K562 (cell line): ENCODE data around the gene FGF22. TPM values are rescaled to one million over a fixed set of nuclear protein-coding genes. Genes with fewer than 3 reads are reported as not detected.

Experiments
- ATAC-seq: fragments of 200-7000 bp; cut with Tn5 transposase; 3 replicates; pipeline ENCODE4 v1.9.1; 2020; ENCODE audit warnings: moderate library complexity
- BruUV-seq: library from RNA; stranded (reverse); fragments of 400-500 nt; replicated peaks from 2 replicates; lab custom pipeline; 2021; lab: Mats Ljungman, UMichigan
- CTCF ChIA-PET: fragments of 300-600 bp; formaldehyde crosslinking; extraction: SDS; loops from one replicate; lab custom pipeline; 2021; ENCODE audit warnings: low intra/inter-chr PET ratio; lab: Yijun Ruan, JAX
- POLR2A ChIA-PET: fragments of 300-600, 350-650 bp; sonication (Branson Sonifier 250); formaldehyde crosslinking; extraction: SDS; loops from one replicate; lab custom pipeline; 2021; ENCODE audit warnings: antibody characterized with exemption, inconsistent platforms; lab: Yijun Ruan, JAX
- DNase-seq, 4 experiments: peaks; one replicate each; pipeline versions ENCODE4 v3.0.0 to v3.0.0-alpha.2; 2011 to 2018; ENCODE audit warnings: low spot score in 3 of 4, mixed read lengths in 3 of 4; ENCODE audit errors: extremely low read depth in 1 of 4
- FAIRE-seq: peaks from 2 replicates; lab custom pipeline; 2011; peaks lifted over from hg19 to GRCh38; lab: Jason Lieb, UNC
- H2AFZ ChIP-seq: 2 replicates; pipeline ENCODE4 v1.6.0; 2011; ENCODE audit warnings: low read depth, low read length, control low read depth, inconsistent platforms
- H3K27ac ChIP-seq: fragments of 200-600 bp; 3 replicates; pipeline ENCODE4 v1.8.0; 2011; ENCODE audit warnings: low read depth, mild to moderate bottlenecking, control low read depth, inconsistent platforms, low read length, moderate library complexity, mixed read lengths; ENCODE audit errors: extremely low read depth
- H3K27me3 ChIP-seq, 2 experiments: fragments of 300-600 bp in 1 of 2; 2 replicates in 1 of 2; 3 replicates in 1 of 2; pipeline versions ENCODE4 v1.6.0 to v1.8.0; 2011; ENCODE audit warnings: inconsistent platforms in 2 of 2, low read length in 2 of 2, mild to moderate bottlenecking in 1 of 2, mixed read lengths in 1 of 2, moderate library complexity in 1 of 2; ENCODE audit not compliant: control insufficient read depth in 2 of 2, insufficient read depth in 2 of 2
- H3K36me3 ChIP-seq: fragments of 300-600 bp; 3 replicates; pipeline ENCODE4 v1.8.0; 2011; ENCODE audit warnings: mild to moderate bottlenecking, low read length, inconsistent platforms; ENCODE audit not compliant: control insufficient read depth, insufficient read depth
- H3K4me1 ChIP-seq, 2 experiments: fragments of 200-600 bp in 1 of 2; replicated peaks in 1 of 2; 2 replicates in 1 of 2; 3 replicates in 1 of 2; pipeline versions ENCODE4 v1.5.1 to v1.8.0; 2011; ENCODE audit warnings: inconsistent platforms in 2 of 2, low read length in 2 of 2, mild to moderate bottlenecking in 1 of 2, mixed read lengths in 1 of 2, moderate library complexity in 1 of 2; ENCODE audit not compliant: control insufficient read depth in 2 of 2, insufficient read depth in 2 of 2
- H3K4me2 ChIP-seq: 2 replicates; pipeline ENCODE4 v1.6.1; 2011; ENCODE audit warnings: low read length, control low read depth, inconsistent platforms, mixed read lengths; ENCODE audit not compliant: insufficient read depth
- H3K4me3 ChIP-seq: fragments of 200-600 bp; sonication (generic), shearing (Covaris generic); 2 replicates; pipeline ENCODE4 v1.5.1; 2016; ENCODE audit warnings: control low read depth, inconsistent platforms
- H3K79me2 ChIP-seq: fragments of 200-600 bp; 3 replicates; pipeline ENCODE4 v1.8.0; 2011; ENCODE audit warnings: low read length, inconsistent platforms; ENCODE audit not compliant: control insufficient read depth, insufficient read depth
- H3K9ac ChIP-seq, 2 experiments: 2 replicates each; pipeline versions ENCODE4 v1.6.0 to v1.6.1; 2011; ENCODE audit warnings: low read depth in 2 of 2, low read length in 2 of 2, control low read depth in 1 of 2, inconsistent platforms in 1 of 2, mild to moderate bottlenecking in 1 of 2, mixed read lengths in 1 of 2; ENCODE audit not compliant: insufficient read depth in 1 of 2
- H3K9me1 ChIP-seq: one replicate; pipeline ENCODE4 v1.6.0; 2011; ENCODE audit warnings: inconsistent platforms, mild to moderate bottlenecking, low read length, moderate library complexity; ENCODE audit not compliant: control insufficient read depth, insufficient read depth
- H3K9me3 ChIP-seq: replicated peaks from 2 replicates; pipeline ENCODE4 v1.5.1; 2011; ENCODE audit warnings: low read depth, low read length, inconsistent platforms; ENCODE audit not compliant: control insufficient read depth, insufficient read depth
- H4K20me1 ChIP-seq: replicated peaks from 2 replicates; pipeline ENCODE4 v1.6.1; 2011; ENCODE audit warnings: low read length, inconsistent platforms, mixed read lengths; ENCODE audit not compliant: control insufficient read depth, insufficient read depth
- FUS ChIP-seq: fragments of 200-400 bp; formaldehyde crosslinking; optimal IDR thresholded peaks from 2 replicates; pipeline ENCODE3; 2017; ENCODE audit warnings: low read depth, low read length
- HMBOX1 ChIP-seq: sonication (generic); IDR thresholded peaks from 2 replicates; pipeline ENCODE4 v1.6.1; 2016
- MCM2 ChIP-seq: fragments of 450-650 bp; IDR thresholded peaks from 2 replicates; pipeline ENCODE4 v1.6.1; 2017; ENCODE audit warnings: low read depth, mild to moderate bottlenecking
- MEIS2 ChIP-seq: fragments of 450-650 bp; IDR thresholded peaks from 2 replicates; pipeline ENCODE4 v1.6.1; 2014; ENCODE audit warnings: mild to moderate bottlenecking; ENCODE audit not compliant: partially characterized antibody
- MYC ChIP-seq, 2 experiments: fragments of 250-450 bp in 1 of 2; sonication (Bioruptor Pico) in 1 of 2; IDR thresholded peaks; 2 replicates each; pipeline versions ENCODE4 v1.5.1 to v1.6.1; 2012 to 2021; ENCODE audit warnings: low read depth in 2 of 2, borderline replicate concordance in 1 of 2, improper control_type of control experiment in 1 of 2, low read length in 1 of 2, mild to moderate bottlenecking in 1 of 2, moderate library complexity in 1 of 2
- NONO ChIP-seq, 2 experiments: fragments of 200-400 bp in 1 of 2; fragments of 450-650 bp in 1 of 2; formaldehyde crosslinking in 1 of 2; IDR thresholded peaks; 2 replicates each; pipeline ENCODE4 v1.6.1; 2017; ENCODE audit warnings: low read depth in 2 of 2, mild to moderate bottlenecking in 2 of 2, moderate library complexity in 2 of 2, low read length in 1 of 2
- PTBP1 ChIP-seq: fragments of 200-400 bp; formaldehyde crosslinking; IDR thresholded peaks from 2 replicates; pipeline ENCODE4 v1.6.1; 2017; ENCODE audit warnings: low read depth, low read length
- RFX1 ChIP-seq: fragments of 450-650 bp; IDR thresholded peaks from 2 replicates; pipeline ENCODE4 v1.6.1; 2016; ENCODE audit warnings: mild to moderate bottlenecking, moderate library complexity
- RFX5 ChIP-seq: IDR thresholded peaks from 2 replicates; pipeline ENCODE4 v1.6.1; 2011; ENCODE audit warnings: low read depth, mild to moderate bottlenecking, improper control_type of control experiment, low read length
- TAF1 ChIP-seq: IDR thresholded peaks from 2 replicates; pipeline ENCODE4 v1.6.1; 2011; ENCODE audit warnings: mild to moderate bottlenecking, low read length, moderate library complexity; ENCODE audit not compliant: insufficient read depth, control insufficient read depth, severe bottlenecking; ENCODE audit errors: extremely low read depth
- TFAP4 ChIP-seq: sonication (generic); formaldehyde crosslinking; IDR thresholded peaks from 2 replicates; pipeline ENCODE4 v1.8.0; 2022; ENCODE audit warnings: missing genetic modification reagents, mild to moderate bottlenecking, moderate library complexity, borderline replicate concordance
- ZBTB43 ChIP-seq: sonication (generic); formaldehyde crosslinking; IDR thresholded peaks from 2 replicates; pipeline ENCODE4 v1.8.0; 2023; ENCODE audit warnings: mild to moderate bottlenecking, missing genetic modification reagents
- ZFP30 ChIP-seq: fragments of 250-450 bp; sonication (Bioruptor Pico); IDR thresholded peaks from 2 replicates; pipeline ENCODE4 v1.8.0; 2022; ENCODE audit warnings: moderate library complexity, mild to moderate bottlenecking, inconsistent platforms, borderline replicate concordance
- ZNF655 ChIP-seq: fragments of 250-450 bp; sonication (Bioruptor Pico); IDR thresholded peaks from 2 replicates; pipeline ENCODE4 v1.5.0; 2021
- WGBS: fragments of 100-300 bp; shearing (Covaris generic); methylation state at CpG from one replicate; pipeline ENCODE4 v1.1.6; 2016; ENCODE audit warnings: low coverage, mixed read lengths; ENCODE audit not compliant: insufficient coverage; ENCODE audit errors: missing lambda C conversion rate; 5-methylcytosine and 5-hydroxymethylcytosine counted together
- in situ Hi-C: fragments of 300-500 bp; cut with MboI; formaldehyde crosslinking; loops from 4 replicates; pipeline ENCODE4 v1.15.0; 2018; ENCODE audit warnings: inconsistent platforms, mixed read lengths
- intact Hi-C: fragments of 100-400 bp; cut with micrococcal nuclease; formaldehyde crosslinking; loops from 2 replicates; pipeline ENCODE4 v1.14.2; 2022
- polyA plus RNA-seq, 8 experiments: library from polyadenylated mRNA; depleted of rRNA in 4 of 8; stranded (reverse) in 5 of 8; unstranded in 3 of 8; fragments of >200 nt; fragmentation: Nextera tagmentation in 2 of 8; fragmentation: Illumina TruSeq in 1 of 8; extraction: Ambion mirVana in 2 of 8; extraction: Trizol in 1 of 8; gene quantifications; 2 replicates each; pipeline versions ENCODE4 v1.2.1 to v1.2.3, GENCODE V29; 2011 to 2014; ENCODE audit warnings: inconsistent platforms in 1 of 8, missing spikeins in 1 of 8
- total RNA-seq, 7 experiments: library from RNA; depleted of rRNA in 6 of 7; stranded (reverse); fragments of >200 nt in 6 of 7; fragmentation: Illumina TruSeq in 2 of 7; extraction: Trizol in 2 of 7; gene quantifications; 2 replicates each; pipeline versions ENCODE4 v1.2.1 to v1.2.3, GENCODE V29; 2011 to 2021; ENCODE audit warnings: low replicate concordance in 1 of 7

FGF22 gene
- total and polyA plus RNA-seq, 9 of the 15 experiments (the other 6 are each of a cell fraction or from before 2014, with no cell fraction given): 0.14 to 2.2 (median 0.86) TPM; not detected in 4

- TF ChIP-seq ZNF655 (CRISPR knock-in tag) (no peak), TAF1 (peak; percentile 44), MCM2 (no peak), PTBP1 (no peak)
Observed at GRCh38 chr19:632579-633067, 7.1 kb upstream of the FGF22 start (continued).

- FAIRE-seq (peak; percentile 97), DNase-seq (peak; percentile 97 to 100 (median 98)), ATAC-seq (peak; percentile 96)
- Histone ChIP-seq H3K27ac (peak within 1 kb of the TSS; percentile 85), H3K36me3 (peaks cover 38% of the 10 kb centered on the region; the same call in 2 of the 3 replicates), H4K20me1 (no peaks in the 10 kb centered on the region), H3K9ac (peak within 1 kb of the TSS; percentile 88 to 95), H3K27me3 (no peaks in the 10 kb centered on the region), H3K4me3 (peak within 1 kb of the TSS; percentile 70), H3K4me2 (peak within 1 kb of the TSS; percentile 87), H3K9me1 (no peaks in the 10 kb centered on the region), H2AFZ (peak within 1 kb of the TSS; percentile 87), H3K4me1 (peaks cover 0 to 50% of the 10 kb centered on the region in 2 experiments; a peak in 4 of 5 replicates), H3K9me3 (no peaks in the 10 kb centered on the region), H3K79me2 (peaks cover 46% of the 10 kb centered on the region)
- intact Hi-C loops (no loop called here), in situ Hi-C loops (no loop called here)
- CTCF ChIA-PET: no interaction called here
- TSS peak; percentile 65 for BruUV-seq
- under 1% methylated on average over 48 of the region's 67 CpGs for WGBS
- POLR2A ChIA-PET: interaction anchor here (0.6 to 1.0 kb wide), 3 partner anchors 8 to 36 kb away, joined by 4 to 6 read pairs (median 6); no protein-coding TSS in a partner anchor
- TF ChIP-seq FUS: no peak
- peak; percentile 29; the same call in 1 of the 2 replicates for TF ChIP-seq MYC (IDR thresholded peaks at IDR 0.05; ENCODE audit: low read depth, low read length)
- no peak; the same call in 1 of the 2 replicates for TF ChIP-seq MYC (CRISPR knock-in tag; IDR thresholded peaks at IDR 0.05; ENCODE audit: borderline replicate concordance, low read depth)
- TF ChIP-seq RFX1: peak; percentile 100
- TF ChIP-seq NONO (IDR thresholded peaks at IDR 0.05; ENCODE audit: low read depth in 2 of 2, low read length in 1 of 2): 0 out of 4 replicates have a peak, but pooled peaks of 1 of the 2 experiments have one; percentile 23
- peak; percentile 74 for TF ChIP-seq MEIS2
- TF ChIP-seq RFX5: no peak
- peak; percentile 16; the same call in 1 of the 2 replicates for TF ChIP-seq TFAP4 (CRISPR knock-in tag)
- TF ChIP-seq ZFP30: no peak
- TF ChIP-seq ZBTB43 (CRISPR knock-in tag): no peak
- no peak for TF ChIP-seq HMBOX1
Observed at GRCh38 chr19:633068-633785, 6.5 kb upstream of the FGF22 start, which contains the start of gene POLRMT. TSS of gene POLRMT (minus strand) at chr19:633537. CDS start at chr19:633512, 25 bp downstream.
